Measurements from ENCODE around the gene ROCK1. TPM values are rescaled to one million over a fixed set of nuclear protein-coding genes. Genes with fewer than 3 reads are reported as not detected.

Gene ROCK1
- total RNA-seq, 4 donors from 2014 or later, result 77.2 to 110 (median 106) TPM

DNA sequence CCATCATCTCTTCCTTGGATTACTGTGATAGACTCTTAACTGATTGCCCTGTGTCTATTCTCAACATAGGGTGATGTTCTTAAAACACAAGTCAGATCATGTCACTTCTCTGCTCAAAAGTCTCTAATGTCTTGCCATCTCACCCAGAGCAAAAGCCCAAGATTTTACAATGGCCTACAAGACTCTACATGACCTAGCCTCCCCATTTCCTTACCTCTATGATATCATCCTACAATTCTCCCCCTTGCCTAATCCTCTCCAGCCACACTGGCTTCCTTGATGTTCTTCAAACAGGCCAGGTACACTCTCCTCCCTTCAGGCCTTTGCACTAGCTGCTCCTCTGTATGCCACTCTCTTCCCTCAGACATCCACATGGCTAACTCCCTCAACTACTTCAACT lies 55.1 kb downstream of the ROCK1 start:
- intact Hi-C loops (cut with DNase I), result no loop called here
- no peak for TF ChIP-seq POLR2AphosphoS5 (IDR thresholded peaks at IDR 0.05)
- TF ChIP-seq, protein P1, sequence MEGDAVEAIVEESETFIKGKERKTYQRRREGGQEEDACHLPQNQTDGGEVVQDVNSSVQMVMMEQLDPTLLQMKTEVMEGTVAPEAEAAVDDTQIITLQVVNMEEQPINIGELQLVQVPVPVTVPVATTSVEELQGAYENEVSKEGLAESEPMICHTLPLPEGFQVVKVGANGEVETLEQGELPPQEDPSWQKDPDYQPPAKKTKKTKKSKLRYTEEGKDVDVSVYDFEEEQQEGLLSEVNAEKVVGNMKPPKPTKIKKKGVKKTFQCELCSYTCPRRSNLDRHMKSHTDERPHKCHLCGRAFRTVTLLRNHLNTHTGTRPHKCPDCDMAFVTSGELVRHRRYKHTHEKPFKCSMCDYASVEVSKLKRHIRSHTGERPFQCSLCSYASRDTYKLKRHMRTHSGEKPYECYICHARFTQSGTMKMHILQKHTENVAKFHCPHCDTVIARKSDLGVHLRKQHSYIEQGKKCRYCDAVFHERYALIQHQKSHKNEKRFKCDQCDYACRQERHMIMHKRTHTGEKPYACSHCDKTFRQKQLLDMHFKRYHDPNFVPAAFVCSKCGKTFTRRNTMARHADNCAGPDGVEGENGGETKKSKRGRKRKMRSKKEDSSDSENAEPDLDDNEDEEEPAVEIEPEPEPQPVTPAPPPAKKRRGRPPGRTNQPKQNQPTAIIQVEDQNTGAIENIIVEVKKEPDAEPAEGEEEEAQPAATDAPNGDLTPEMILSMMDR (IDR thresholded peaks at IDR 0.05), result no peak
- TF ChIP-seq EP300 (IDR thresholded peaks at IDR 0.05), result no peak
- TF ChIP-seq POLR2A (IDR thresholded peaks at IDR 0.05; ENCODE audit: low read depth), result no peak

DNA sequence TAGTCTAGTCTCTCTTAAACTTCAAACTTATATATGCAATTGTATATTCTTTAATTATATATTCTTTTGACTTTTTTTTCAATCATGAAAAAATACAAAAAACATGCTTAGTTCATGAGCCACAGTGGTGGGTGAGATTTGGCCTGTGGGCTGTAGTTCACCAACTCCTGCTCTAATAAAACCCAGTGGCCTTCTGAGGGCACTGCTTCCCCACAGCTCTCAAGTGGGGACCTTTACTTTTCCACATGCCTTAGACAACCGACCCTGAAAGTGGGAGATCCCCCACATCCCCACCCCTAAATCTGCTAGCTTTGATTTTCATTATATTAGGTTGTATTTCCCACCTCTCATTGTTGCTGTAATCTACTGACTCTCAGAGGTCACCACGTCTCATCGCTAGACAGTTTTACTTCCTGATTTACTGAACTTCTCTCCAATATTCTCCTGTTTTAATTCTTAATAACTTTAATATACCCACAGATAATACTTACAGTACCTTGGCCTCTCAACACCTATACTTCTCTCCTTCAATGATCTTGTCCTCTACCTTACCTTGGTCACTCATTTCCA lies 57.3 kb downstream of the ROCK1 start:
- TF ChIP-seq, protein P1 (IDR thresholded peaks at IDR 0.05), result no peak
- no peak for TF ChIP-seq EP300 (IDR thresholded peaks at IDR 0.05)
- no peak for TF ChIP-seq POLR2AphosphoS5 (IDR thresholded peaks at IDR 0.05)
- TF ChIP-seq POLR2A (IDR thresholded peaks at IDR 0.05; ENCODE audit: low read depth), result no peak
- 70% methylated on average over 3 of the region's 3 CpGs for WGBS
- intact Hi-C loops (cut with DNase I), result loop anchor here (5.0 kb wide), 1 partner anchor 58 kb away; the partner anchor contains the start of gene ROCK1
- DNase-seq (ENCODE audit: extremely low spot score), result no peak
- Histone ChIP-seq H3K27me3 (no peaks in the 10 kb centered on the region), H3K36me3 (no peaks in the 10 kb centered on the region), H3K9me3 (no peaks in the 10 kb centered on the region), H3K27ac (replicated peaks in 1 of 4) (peak overlapping the region in 2 of 4 donors; percentile 65 to 69), H3K4me3 (no peak overlapping the region), H3K4me1 (peaks cover 31 to 65% (median 54%) of the 10 kb centered on the region in 4 donors)

More for the DNA sequence above, 55.1 kb downstream of the ROCK1 start:
- Histone ChIP-seq H3K4me3 (no peak overlapping the region), H3K4me1 (peaks cover 20 to 45% (median 32%) of the 10 kb centered on the region in 4 donors), H3K36me3 (no peaks in the 10 kb centered on the region), H3K27ac (replicated peaks in 1 of 4) (no peak overlapping the region), H3K27me3 (no peaks in the 10 kb centered on the region), H3K9me3 (no peaks in the 10 kb centered on the region)
- no peak for DNase-seq (ENCODE audit: extremely low spot score)

DNA sequence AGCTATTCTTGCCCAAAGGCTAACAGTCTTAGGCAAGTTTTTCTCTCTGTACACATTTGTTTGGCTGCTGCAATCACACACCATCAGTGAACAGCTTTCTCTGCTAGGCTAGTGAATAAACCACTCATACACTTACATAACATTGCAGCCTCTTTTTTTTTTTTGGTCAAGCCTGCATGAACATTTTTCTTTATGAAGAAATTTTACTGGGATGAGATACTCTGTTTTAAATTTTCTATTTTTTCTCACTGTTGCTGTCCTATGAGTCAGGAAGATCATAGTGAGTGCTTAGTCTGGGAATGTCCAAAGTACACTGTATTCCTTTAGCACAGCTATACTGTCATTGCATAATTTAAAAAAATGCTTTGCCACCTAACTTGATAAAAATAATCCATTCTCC lies 58.5 kb downstream of the ROCK1 start:
- Histone ChIP-seq H3K36me3 (peaks cover 0 to 4% (median 0%) of the 10 kb centered on the region in 4 donors), H3K27me3 (no peaks in the 10 kb centered on the region), H3K9me3 (no peaks in the 10 kb centered on the region), H3K4me1 (peaks cover 36 to 71% (median 62%) of the 10 kb centered on the region in 4 donors), H3K4me3 (no peak overlapping the region), H3K27ac (replicated peaks in 1 of 4) (peak overlapping the region; percentile 59 to 73 (median 67))
- DNase-seq (ENCODE audit: extremely low spot score), result no peak
- peak in 1 of 2 donors; percentile 74 for TF ChIP-seq POLR2AphosphoS5 (IDR thresholded peaks at IDR 0.05)
- TF ChIP-seq EP300 (IDR thresholded peaks at IDR 0.05), result no peak
- intact Hi-C loops (cut with DNase I), result loop anchor here (5.0 kb wide), 1 partner anchor 59 kb away; the partner anchor contains the start of gene ROCK1

DNA sequence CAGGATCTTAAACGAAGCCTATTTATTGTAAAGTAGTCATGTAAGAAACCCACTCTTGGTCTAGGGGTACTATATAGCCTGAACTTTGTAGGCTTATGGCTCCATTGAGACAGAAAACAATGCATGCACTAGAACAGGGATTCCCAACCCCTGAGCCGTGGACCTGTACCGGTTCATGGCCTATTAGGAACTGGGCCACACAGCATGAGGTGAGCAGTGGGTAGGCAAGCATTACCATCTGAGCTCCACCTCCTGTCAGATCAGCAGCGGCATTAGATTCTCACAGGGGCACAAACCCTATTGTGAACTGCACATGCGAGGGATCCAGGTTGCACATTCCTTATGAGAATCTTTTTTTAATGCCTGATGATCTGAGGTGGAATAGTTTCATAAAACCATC lies 59.2 kb downstream of the ROCK1 start:
- no peak for DNase-seq (ENCODE audit: extremely low spot score)
- Histone ChIP-seq H3K27ac (replicated peaks in 1 of 4) (peak overlapping the region; percentile 59 to 69 (median 66)), H3K27me3 (no peaks in the 10 kb centered on the region), H3K4me3 (no peak overlapping the region), H3K36me3 (peaks cover 0 to 7% (median 0%) of the 10 kb centered on the region in 4 donors), H3K4me1 (peaks cover 36 to 71% (median 62%) of the 10 kb centered on the region in 4 donors), H3K9me3 (no peaks in the 10 kb centered on the region)
- no peak for TF ChIP-seq POLR2AphosphoS5 (IDR thresholded peaks at IDR 0.05)
- no peak for TF ChIP-seq EP300 (IDR thresholded peaks at IDR 0.05)
- TF ChIP-seq, protein P1 (IDR thresholded peaks at IDR 0.05), result no peak
- TF ChIP-seq POLR2A (IDR thresholded peaks at IDR 0.05; ENCODE audit: low read depth), result no peak
- WGBS, result 95% methylated on average over 5 of the region's 5 CpGs
- intact Hi-C loops (cut with DNase I), result loop anchor here (5.0 kb wide), 1 partner anchor 60 kb away; the partner anchor contains the start of gene ROCK1

DNA sequence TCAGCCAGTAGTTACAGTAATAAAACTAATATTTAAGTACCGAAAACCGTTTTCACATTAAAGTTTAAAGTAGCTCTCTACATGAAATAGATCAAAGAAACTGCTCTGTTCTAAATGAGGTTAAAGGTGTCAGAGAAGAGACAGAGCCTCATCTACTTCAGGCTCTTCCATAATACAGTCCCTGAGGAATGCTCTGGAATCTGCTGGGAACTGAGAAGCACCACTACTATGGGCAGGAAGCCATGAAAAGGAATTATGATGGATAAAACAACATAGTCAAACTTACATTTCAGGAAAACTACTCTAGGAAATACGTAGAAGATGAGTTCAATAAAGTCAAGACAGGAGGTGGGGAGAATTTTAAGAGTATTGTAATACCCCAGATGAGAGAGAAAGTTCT lies 60.0 kb downstream of the ROCK1 start:
- intact Hi-C loops (cut with DNase I), result loop anchor here (5.0 kb wide), 1 partner anchor 61 kb away; the partner anchor contains the start of gene ROCK1
- H3K27ac ChIP-seq (replicated peaks in 1 of 4), result peak overlapping the region; percentile 59 to 69 (median 66)

More for the DNA sequence above, 60.0 kb downstream of the ROCK1 start:
- Histone ChIP-seq H3K27me3 (no peaks in the 10 kb centered on the region), H3K4me3 (no peak overlapping the region), H3K4me1 (peaks cover 36 to 69% (median 62%) of the 10 kb centered on the region in 4 donors), H3K9me3 (no peaks in the 10 kb centered on the region), H3K36me3 (peaks cover 0 to 9% (median 0%) of the 10 kb centered on the region in 4 donors)
- no peak for DNase-seq (ENCODE audit: extremely low spot score)
- TF ChIP-seq POLR2AphosphoS5 (IDR thresholded peaks at IDR 0.05), result no peak
- TF ChIP-seq, protein P1 (IDR thresholded peaks at IDR 0.05), result no peak
- no peak for TF ChIP-seq EP300 (IDR thresholded peaks at IDR 0.05)
- 65% methylated on average over 3 of the region's 3 CpGs for WGBS
